Hematopoietic multipotent progenitor cell treated with erythropoietin and hydrocortisone succinate and interleukin-3 and kit ligand, for 8 days (in vitro differentiated cells): ENCODE measurements around the gene ZNF613.
"Not testable (repeated sequence)": the region's sequence is repeated elsewhere in the genome, so short reads cannot be mapped to it uniquely, and the experiment has no call there.

Experiments used
- DNase-seq: peaks from one replicate; pipeline ENCODE4 v3.0.0-alpha.2; 2015

ZNF613 gene

DNA sequence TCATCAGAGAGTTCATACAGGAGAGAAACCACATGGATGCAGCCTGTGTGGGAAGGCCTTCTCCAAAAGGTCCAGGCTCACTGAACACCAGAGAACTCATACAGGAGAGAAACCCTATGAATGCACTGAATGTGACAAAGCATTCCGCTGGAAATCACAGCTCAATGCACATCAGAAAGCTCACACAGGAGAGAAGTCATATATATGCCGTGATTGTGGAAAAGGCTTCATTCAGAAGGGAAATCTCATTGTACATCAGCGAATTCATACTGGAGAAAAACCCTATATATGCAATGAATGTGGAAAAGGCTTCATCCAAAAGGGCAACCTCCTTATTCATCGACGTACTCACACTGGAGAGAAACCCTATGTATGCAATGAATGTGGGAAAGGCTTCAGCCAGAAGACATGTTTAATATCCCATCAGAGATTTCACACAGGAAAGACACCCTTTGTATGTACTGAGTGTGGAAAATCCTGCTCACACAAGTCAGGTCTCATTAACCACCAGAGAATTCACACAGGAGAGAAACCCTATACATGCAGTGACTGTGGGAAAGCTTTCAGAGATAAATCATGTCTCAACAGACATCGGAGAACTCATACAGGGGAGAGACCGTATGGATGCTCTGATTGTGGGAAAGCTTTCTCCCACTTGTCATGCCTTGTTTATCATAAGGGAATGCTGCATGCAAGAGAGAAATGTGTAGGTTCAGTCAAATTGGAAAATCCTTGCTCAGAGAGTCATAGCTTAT is 17.7 kb downstream of the ZNF613 start:
- DNase-seq, result no peak

DNA sequence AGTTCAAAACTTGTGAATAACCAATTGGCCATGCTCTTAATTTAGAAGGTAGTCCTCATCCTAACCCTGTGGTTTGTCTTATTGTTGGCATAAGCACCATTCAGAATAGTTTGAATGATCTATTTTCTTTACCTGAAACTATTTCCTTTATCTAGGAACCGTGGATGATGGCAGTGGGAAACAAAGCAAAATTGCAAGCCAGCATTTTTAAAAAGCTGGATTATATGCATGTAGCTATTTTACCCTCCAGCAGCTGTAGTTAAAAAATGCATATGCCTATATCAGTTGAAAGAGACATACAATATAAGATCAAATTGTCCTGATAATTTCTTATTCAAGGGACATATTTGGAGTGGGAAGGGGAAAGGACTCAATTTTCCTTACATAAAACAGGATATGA is 19.3 kb downstream of the ZNF613 start:
- no peak for DNase-seq

DNA sequence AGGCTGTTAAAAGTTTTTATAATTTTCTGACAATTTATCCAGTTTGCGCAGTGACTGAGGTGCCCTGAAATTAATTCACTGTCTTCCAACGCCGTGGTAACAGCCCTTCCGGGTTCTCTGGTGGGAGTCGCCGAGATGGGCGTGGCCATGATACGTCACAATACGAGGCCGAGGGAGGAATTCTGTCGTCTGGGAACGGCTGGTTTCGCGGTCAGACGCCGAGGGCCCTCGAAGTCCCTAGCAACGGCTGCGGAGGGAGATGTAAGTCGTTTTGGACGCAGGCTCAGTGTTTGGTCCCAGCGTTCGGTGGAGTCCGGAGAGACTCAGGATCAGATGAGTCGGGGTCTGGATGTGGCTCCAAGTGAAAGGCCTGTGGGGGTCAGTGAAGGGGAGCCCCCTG is 21.7 kb downstream of the ZNF613 start:
- DNase-seq, result no peak

DNA sequence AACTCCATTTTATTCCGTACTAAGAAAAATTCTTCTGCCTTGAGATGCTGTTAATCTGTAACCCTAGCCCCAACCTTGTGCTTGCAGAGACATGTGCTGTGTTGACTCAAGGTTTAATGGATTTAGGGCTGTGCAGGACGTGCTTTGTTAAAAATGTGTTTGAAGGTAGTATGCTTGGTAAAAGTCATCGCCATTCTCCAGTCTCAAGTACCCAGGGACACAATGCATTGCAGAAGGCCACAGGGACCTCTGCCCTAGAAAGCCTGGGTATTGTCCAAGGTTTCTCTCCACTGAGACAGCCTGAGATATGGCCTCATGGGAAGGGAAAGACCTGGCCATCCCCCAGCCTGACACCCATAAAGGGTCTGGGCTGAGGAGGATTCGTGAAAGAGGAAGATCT is 30.6 kb downstream of the ZNF613 start:
- not testable (repeated sequence) for DNase-seq

DNA sequence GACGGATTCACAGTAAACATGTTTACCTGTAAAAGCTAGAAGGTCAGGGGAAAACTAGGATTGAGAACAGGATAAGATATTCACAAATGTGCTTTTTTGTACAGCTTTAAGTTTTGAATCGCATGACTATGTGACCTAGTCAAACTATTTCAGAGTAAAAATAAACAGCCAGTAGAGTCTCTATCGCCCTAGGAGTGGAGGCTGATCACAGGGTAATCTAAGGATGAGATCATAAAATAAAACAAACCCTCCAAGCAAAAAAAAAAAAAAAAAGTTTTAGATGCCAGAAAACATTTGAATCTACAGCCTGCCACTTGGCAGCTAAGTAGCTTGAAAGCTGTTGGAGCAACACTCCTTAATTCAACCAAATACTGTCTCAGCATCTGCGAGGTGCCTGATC is 32.5 kb downstream of the ZNF613 start:
- DNase-seq, result no peak

DNA sequence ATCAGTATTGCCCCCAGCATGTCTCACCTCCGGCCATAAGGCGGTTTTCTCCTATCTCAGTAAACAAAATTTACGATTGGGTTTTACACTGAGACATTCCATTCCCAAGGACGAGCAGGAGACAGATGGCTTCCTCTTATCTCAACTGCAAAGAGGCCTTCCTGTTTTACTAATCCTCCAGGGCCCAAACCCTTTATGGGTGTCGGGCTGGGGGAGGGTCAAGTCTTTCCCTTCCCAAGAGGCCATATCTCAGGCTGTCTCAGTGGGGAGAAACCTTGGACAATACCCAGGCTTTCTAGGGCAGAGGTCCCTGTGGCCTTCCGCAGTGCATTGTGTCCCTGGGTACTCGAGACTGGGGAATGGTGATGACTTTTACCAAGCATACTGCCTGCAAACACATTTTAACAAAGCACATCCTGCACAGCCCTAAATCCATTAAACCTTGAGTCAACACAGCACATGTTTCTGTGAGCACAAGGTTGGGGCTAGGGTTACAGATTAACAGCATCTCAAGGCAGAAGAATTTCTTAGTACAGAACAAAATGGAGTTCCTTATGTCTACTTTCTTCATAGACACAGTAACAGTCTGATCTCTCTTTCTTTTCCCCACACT is 33.5 kb downstream of the ZNF613 start:
- not testable (repeated sequence) for DNase-seq

DNA sequence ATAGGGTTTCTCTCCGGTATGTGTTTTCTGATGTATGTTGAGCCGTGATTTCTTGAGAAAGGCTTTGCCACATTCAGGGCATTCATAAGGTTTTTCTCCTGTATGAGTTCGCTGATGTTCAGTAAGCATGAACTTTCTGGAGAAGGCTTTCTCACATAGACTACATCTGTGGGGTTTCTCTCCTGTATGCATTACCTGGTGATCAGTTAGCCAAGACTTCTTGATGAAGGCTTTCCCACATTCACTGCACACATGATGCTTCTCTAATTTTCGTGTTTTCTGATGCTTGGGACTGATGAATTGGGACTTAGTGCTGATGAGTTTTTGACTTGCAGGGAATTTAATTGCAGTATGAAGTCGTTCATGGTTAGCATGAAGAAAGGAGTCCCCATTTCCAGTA is 38.3 kb downstream of the ZNF613 start:
- DNase-seq, result no peak

DNA sequence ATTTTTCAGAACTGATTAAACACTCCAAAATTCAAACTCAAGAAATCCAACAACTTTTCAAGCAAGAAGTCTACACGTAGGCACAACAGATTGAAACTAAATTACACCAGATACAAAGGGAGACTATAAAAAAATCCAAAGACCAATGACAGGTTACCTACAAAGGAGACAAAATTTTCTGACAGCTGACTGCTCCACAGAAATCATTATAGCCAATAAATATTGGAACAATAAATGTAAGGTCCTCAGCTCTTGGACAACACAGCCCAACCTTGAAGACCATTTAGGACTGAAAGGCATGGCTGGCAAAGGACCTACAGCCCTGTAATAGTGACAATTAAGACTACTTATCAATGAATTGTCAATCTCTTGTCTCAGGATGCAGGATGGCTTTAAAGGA is 43.4 kb downstream of the ZNF613 start:
- no peak for DNase-seq

DNA sequence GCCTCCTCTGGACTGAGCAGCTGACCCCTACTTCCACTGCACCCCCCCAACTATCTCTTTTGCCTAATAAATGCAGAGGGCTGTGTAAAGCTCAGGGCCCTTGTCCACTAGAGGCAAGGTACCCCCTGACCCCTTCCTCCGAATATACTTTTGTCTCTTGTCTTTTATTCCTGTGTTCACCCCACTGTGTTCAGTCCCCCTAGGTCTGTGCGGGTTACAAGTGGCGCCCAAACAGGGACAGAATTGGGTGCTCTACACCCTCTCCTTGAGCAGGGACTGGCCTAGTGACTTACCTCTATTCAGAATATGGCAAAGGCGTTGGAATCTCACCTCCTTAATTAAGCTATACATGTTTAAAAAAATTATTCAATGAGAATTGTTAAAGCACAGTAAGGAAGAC is 44.4 kb downstream of the ZNF613 start:
- peak; percentile 23 for DNase-seq

DNA sequence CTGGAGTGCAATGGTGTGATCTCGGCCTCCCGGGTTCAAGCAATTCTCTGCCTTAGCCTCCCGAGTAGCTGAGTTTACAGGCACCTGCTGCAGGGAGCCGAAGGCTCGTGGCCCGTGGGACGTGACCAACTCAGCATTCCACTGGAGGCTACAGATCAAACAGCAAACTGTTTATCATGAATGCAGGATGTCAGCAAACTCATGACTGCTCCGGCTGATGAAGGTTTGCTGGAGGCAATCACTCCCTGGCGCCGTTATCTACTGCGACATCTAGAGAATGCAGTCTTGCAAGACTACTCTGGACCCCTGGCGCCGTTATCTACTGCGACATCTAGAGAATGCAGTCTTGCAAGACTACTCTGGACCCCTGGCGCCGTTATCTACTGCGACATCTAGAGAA is 48.5 kb downstream of the ZNF613 start:
- DNase-seq, result not testable (repeated sequence)

DNA sequence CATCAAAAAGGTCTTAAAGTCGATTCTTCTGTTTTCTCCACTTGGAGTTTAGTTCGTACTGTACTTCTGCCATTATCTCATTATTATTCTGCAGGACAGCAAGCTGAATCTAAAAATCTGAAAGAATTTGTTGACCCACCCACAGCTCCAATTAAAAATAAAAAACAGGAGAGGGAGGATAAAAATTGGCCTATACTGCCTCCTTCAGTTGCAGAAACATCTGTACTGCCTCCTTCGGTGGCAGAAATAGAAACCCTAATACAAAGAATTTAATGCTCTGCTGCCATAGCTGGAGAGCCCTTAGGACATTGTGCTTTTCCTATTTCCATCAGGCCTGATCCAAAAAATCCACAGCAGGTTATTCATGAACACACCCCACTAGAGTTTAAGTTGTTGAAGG is 49.6 kb downstream of the ZNF613 start:
- DNase-seq, result no peak

DNA sequence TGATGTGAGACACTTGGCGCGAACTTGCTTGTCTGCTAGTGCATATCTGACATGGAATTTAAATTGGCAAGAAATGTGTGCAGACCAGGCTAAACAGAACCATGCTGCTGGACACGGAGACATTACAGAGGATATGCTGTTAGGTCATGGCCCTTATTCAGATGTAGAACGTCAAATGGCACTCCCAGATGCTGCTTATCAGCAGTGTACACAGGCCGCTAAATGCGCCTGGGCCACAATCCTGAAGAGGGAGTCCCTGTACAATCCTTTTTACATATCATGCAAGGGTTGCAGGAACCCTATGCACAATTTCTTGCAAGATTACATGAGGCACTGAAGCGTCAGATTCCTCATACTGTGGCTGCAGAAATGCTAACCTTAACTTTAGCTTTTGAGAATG is 50.1 kb downstream of the ZNF613 start:
- DNase-seq, result no peak

DNA sequence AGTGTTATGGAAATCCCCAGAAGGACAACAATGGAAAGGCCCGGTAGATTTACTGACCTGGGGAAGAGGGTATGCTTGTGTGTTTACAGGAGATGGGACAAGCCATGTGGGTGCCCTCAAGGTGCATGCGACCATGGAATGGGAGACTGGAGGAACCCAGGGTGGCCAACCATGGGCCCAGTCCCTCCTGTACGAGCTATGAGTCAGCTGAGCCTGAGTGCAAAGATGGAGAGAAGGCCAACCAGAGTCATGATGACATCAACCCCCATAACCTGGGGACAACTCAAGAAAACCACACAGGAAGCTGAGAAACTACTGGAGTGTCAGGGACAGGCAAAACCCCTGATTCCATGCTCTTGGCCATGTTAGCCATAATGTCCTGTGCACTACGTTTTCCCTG is 51.6 kb downstream of the ZNF613 start:
- no peak for DNase-seq

DNA sequence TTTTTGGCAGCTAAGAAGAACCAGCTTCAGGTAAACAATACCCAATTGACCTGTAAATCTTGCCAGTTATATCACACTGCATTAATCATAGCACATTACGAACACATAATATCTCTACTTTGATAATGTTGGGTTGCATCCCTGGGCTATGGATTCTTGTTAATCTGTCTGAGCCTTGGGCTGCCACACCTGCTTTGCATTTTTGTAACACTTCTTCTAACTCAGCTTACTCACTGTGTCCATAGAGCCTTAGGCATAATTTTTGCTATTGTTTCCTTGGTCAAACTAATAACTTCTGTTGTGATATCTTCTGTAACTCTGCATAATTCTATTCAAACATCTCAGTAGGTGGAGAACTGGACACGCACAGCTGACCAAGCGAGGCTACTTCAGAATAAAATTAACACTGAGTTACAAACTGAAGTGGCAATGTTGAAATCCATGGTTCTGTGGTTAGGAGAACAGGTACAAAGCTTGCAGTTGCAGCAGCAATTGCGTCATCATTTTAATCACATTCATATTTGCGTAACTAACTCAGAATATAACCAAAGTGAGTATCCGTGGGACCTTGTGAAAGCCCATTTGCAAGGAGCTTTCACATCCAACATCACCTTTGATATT is 53.0 kb downstream of the ZNF613 start:
- DNase-seq, result no peak

DNA sequence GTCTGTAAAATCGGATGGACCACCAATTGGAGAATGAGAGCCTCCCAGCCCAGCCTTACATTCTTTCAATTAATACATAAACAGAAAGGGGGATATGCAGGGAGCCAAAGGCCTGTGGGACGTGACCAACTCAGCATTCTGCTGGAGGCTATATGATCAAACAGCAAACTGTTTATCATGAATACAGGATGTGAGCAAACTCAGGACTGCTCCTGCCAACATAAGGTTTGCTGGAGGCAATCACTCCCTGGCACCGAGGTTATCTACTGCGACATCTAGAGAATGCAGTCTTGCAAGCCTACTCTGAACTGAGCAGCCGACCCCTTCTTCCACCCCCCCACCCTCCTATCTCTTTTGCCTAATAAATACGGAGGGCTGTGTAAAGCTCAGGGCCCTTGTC is 53.7 kb downstream of the ZNF613 start:
- DNase-seq, result not testable (repeated sequence)

DNA sequence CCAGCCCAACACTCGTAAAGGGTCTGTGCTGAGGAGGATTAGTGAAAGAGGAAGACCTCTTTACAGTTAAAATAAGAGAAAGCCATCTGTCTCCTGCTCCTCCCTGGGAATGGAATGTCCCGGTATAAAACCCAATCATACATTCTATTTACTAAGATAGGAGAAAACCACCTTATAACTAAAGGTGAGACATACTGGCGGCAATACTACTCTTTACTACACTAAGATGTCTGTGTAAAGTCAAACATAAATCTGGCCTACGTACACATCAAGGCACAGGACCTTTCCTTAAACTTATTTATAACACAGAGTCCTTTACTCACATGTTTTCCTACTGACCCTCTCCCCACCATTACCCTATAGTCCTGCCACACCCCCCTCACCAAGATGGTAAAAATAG is 56.1 kb downstream of the ZNF613 start:
- no peak for DNase-seq

DNA sequence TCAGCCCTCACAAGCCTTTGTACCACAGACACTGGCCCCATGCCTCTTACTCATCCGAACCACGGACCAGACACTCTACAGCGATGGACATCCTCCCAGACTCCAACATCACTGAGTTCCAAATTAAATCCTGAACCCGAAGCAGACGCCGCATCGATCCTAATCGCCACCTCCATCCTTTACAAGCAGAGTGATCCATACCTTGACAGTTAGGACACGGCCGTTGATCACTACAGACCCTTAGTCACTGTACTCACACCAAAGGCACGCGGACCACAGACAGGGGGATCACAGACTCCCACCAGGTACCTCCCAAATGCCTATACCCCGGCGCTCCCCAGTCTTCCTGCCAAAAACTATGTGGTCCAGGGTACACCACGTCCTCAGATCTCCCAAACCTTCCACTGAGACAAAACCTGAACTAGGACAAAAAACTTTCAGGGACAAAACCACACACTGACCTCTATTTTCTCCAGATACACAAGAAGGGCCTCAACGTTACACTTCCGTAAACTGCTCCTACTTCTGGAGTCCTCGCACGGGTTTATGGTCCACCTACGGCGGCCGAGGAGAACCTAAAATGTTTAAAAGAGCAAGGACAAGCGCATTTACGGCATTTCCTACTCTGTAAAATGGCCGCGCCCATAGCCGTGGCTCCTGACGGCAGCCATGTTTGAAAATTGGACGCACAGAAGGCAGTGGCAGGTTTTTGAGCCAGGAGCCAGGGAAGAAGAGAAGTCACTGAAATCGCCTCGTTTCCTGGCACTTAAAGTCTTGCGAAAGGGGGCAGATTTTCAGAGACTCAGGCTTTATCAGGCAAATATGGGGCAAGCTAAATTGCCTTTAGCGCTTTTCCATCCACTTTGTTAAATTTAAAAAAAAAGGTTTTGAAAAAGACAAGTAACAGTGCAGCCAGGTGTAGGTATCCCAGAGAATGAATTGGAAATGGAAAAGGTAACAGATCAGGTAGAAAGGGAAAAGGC is 59.3 kb downstream of the ZNF613 start, which contains the start of gene ZNF350:
Gene ZNF350, minus strand, starts transcription at position 532 of the 983 bp plus-strand sequence. CDS start 12,480 bp downstream, outside the sequence.
- peak; percentile 96 for DNase-seq

DNA sequence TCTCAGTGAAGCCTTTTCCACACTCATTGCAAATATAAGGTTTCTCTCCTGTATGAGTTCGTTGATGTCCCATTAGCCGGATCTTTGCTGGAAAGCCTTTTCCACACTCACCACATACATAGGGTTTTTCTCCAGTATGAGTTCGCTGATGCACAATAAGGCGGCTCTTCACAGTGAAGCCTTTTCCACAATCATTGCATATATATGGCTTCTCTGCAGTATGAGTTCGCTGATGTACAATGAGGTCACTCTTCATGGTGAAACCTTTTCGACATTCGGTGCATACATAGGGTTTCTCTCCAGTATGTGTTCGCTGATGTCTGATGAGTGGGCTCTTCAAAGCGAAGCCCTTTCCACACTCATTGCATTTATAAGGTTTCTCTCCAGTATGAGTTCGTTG is 66.2 kb downstream of the ZNF613 start:
- DNase-seq, result no peak

DNA sequence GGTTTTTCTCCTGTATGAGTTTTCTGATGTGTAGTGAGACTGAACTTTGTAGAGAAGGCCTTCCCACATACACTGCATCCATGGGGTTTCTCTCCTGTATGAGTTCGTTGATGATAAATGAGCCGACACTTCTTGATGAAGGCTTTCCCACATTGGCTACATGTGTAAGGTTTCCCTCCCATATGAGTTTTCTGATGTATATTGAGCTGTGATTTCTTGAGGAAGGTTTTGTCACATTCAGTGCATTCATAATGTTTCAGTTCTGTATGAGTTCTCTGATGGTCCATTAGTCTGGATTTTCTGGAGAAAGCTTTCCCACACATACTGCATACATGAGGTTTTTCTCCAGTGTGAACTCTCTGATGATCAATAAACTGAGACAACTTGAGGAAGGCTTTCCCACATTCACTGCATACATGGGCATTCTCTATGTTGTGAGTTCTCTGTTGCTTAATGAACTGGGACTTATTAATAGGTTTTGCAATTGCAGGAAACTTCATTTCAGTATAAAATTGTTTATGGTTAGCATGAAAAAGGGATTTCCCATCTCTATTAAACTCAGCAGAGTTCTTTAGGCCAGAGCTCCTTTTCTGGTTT is 66.9 kb downstream of the ZNF613 start:
- DNase-seq, result no peak
